Measurements from ENCODE around the gene MUC6. TPM values are rescaled to one million over a fixed set of nuclear protein-coding genes. Genes with fewer than 3 reads are reported as not detected.

MUC6 gene
- total RNA-seq, 2 donors from 2014 or later: not detected

DNA sequence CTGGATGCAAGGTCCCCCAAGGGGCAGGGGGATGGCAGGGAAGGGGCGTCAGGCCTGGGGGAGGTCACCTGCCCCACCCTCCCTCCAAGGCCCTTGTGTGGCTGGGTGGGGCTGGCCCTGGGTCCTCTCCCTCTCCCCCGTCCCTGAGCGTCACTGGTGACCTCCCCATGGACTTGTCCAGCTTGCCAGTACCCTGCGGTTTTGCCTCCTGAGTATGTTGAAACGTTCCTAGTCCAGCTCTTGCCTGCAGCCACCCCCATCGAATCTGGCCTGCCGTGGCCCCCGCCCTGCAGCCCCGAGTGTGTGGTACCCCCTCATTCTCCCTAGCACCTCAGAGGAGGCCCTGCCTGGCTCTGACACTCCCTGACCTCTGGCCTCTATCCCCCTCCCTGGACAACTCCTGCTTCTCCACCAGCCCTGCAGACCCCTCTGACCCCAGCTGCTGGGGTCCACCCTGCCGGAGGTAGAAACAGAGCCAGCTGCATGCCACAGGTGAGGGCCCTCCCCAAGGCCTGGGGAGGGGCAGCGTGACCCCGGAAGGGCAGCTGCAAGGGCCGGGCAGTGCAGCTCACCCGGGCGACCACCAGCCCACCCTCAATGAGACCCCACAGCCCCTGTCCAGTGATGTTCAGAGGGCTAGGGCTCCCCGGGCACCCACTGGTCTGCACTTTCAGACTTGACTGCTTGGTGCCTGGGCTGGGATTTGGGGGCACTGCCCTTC lies 4.1 kb upstream of the MUC6 start:
- no peak for DNase-seq
- intact Hi-C loops (cut with DNase I, micrococcal nuclease): loop anchor here in 1 of 2 donors (10.0 kb wide), 1 partner anchor 186 kb away; no protein-coding TSS in a partner anchor
- no peak for ATAC-seq

DNA sequence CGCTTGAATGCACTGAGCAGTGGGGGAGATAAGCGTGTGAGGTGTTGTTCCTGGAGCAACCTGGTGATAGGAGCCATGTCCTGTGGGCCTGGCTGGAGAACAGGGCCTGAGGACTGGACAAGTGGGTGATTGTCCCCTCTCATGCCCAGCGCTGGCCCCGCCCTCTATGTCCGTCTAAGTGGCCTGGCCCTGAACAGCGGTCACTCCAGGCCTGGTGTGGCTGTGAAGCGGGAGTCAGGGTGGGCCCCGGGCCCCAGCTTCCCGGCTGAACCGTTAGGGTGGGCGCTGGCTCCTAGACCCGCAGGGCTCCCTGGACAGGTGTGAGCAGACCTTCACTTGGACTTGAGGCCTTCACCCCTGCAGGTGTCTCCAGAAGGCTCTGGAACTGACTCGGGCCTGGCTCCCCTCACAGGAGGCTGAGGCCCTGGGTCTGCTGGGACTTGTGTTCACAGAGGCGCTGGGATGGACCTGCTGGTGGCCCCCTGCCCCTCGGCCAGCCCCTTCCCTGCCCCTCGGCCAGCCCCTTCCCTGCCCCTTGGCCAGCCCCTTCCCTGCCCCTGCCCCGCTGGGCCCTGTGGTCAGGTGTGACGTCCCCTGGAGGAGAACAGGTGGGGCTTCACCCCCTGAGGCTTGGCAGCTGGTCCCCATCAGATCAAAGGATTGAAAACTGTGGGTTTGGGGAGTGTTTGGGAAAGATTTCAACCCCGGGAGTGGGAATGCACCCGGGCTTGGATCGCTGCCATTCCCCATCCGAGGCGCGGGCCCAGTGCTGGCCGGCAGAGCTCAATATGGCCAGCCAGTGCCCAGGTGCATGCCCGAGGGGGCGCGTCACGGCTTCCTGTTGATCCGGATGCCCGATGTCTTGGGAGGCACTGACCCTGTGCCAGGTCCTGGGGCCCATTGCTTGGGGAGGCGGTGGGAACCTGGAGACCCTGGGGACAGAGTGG lies 3.2 kb upstream of the MUC6 start:
- intact Hi-C loops (cut with DNase I, micrococcal nuclease): loop anchor here in 1 of 2 donors (10.0 kb wide), 1 partner anchor 185 kb away; no protein-coding TSS in a partner anchor
- DNase-seq (no peak), ATAC-seq (no peak)

DNA sequence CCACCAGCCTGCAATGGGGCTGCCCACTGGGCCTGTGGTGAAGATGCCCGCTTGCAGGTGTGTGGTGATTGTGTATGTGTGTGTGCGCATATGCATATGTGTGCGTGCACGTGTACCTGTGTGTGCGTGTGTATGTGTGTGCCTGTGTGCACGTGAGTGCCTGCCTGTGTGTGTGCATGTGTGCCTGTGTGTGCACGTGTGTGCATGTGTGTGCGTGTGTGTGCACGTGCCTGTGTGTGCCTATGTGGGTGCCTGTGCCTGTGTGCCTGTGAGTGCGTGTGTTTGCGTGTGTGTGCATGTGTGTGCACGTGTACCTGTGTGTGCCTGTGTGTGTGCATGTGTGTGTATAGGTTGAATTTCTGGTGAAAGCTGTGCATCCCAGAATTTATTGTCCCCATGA lies 2.4 kb upstream of the MUC6 start:
- intact Hi-C loops (cut with DNase I, micrococcal nuclease): no loop called here
- no peak for ATAC-seq
- no peak for DNase-seq

DNA sequence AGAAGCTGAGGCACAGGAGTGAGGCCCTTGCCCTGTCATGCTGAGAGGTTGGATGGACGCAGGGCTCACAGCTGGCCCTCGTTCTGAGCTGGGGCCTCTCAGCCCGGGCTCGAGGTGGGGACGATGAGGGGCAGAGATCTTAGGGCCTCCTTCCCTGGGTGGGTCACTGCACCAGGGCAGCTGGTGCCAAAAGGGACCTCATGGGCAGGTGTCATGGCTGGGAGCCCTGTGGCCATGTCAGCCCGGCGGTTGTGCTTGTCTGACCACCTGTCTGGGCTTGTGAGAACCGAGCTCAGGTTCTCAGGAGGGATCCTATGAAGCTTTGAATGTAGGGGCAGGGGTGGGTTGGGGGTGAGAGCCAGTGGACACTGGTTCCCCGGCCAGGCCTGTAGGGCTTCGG lies 1.8 kb upstream of the MUC6 start:
- DNase-seq (no peak), ATAC-seq (no peak)
- intact Hi-C loops (cut with DNase I, micrococcal nuclease): no loop called here

DNA sequence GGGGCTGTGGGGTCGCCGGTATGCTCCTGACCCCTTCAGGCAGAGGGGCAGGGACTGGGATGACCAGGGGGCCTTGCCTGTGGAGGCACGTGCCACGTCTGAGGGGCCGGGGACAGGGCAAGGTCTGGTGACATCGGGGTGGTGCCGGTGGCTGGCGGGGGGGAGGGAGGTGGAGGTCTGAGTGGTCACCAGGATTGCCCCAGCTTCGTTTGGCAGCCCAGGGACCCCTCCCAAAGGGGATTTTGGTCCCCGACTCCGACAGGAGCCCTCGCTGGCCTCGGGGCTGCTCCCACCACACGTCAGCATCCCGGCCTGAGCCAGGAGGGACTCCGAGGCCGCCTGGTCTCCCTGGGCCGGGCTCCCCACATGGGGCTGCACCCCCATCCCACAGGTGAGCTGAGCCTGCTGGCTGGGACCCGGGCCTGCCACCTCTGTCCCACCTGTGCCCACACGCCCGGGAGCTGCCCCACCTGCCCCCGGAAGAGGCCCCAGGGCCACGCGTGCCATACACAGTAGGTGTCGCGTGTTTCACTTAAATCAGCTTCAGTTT lies 1.1 kb upstream of the MUC6 start:
- intact Hi-C loops (cut with DNase I, micrococcal nuclease): no loop called here
- ATAC-seq: no peak
- no peak for DNase-seq

DNA sequence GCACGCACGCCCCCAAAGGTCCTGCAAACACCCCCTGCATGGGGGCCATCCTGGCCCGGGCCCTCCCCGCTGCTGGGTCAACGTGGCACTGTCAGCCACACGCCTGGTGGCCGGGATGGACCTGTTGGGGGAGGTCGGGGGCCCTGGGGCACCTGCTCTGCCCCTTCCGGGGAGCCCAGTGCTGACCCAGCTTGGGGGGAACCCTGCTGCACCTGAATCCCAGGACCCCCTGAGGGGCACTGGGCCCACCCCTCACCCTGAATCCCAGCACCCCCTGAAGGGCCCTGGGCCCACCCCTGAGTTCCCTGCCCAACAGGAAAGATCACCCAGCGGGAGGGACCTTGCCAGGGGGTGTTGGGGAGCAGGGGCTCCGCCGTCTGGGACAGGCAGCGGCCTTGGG lies 413 bp upstream of the MUC6 start:
- intact Hi-C loops (cut with DNase I, micrococcal nuclease): no loop called here

DNA sequence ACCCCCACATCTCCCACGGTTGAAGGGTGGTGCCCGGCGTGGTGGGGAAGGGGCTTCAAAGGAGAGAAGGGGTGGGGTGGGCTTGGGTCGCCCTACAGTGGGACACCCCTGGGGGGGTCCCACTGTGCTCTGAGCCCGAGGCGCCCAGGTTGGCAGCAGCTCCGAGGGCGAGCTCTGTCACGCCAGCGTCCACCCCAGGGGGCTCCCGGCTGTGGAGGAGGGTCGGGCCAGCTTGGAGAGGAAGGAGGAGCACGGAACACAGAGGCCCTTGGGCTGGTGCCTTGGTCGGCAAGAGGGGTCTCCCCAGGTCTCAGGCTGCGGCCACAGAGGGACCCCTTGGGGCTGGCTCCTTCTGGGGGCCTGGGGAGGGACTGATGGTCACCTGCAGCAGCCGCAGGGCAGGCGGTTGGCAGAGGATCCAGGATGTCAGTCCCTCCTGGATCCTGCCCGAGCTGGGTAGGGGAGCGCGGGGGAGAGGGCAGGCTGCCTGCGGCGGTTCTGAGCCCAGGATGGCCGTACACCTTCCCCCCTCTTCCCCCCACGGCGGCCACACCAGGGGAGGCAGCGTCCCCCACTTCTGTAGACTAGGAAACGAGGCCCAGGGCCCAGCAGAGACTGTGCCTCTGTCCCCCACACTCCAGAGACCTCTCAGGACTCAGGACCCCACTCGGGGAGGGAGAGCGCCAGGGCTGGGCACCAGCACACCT lies 788 bp downstream of the MUC6 start:
- ATAC-seq (no peak), DNase-seq (no peak)
- intact Hi-C loops (cut with DNase I, micrococcal nuclease): no loop called here

More for the DNA sequence above, 413 bp upstream of the MUC6 start:
- DNase-seq: no peak
- no peak for ATAC-seq

DNA sequence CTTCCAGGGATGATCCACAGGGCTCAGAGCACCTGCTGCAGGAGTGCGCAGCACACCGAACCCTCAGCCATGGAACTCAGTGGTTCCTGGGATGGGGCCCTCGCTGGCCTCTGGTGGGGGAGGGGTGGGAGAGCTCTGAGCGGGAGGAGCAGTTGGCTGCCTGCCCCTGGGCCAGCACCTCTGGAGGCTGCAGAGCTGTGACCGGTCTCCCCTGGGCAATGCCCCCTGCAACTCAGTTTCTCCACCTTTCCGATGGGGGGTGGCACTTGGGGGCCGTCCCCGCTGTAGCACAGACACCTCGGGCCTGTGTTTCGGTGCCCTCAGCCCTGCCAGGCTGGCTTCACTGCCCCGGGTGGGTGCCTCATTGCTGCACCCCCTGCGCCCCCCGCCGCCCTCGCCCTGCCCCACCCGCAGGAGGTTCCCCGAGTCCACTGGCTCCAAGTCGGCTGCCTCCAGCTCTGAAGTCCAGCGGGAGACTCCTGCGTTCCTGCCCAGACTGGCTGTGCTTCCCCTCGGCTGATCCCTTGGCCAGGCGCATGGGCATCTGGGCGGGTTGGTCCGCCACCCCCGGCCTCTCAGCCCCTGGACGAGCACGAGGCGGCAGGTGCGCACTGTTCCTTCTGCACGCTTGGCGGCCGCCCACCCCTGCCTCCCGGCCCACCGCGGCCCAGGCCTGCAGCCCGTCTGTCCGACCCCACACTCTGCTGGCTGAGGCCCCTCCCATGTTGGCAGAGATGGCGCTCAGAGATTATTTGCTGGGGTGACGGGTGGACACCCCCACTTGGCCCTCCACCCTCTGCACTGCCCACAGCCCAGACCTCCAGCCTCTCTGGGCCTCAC lies 1.8 kb downstream of the MUC6 start:
- no peak for DNase-seq
- ATAC-seq: no peak

DNA sequence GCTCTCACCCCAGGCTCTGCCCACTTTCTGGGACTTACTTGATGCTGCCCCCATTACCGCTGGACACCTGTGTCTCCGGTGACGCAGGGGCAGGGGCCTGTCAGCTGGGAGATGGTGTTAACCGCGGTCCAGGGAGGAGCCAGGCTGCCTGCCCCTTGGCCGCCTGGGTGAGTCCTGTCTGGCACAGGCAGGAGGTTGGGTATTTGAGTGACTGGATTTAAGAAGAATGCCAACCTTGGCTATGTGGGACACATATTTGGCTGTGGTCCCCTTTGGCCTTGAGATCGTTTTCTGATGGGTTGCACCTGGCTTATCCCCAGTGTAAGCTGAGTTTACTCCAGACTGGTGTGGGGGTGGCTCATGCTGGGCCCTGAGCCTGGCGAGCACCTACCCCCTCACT lies 2.5 kb downstream of the MUC6 start:
- ATAC-seq: no peak
- DNase-seq: no peak
- intact Hi-C loops (cut with DNase I, micrococcal nuclease): no loop called here

More for the DNA sequence above, 1.8 kb downstream of the MUC6 start:
- intact Hi-C loops (cut with DNase I, micrococcal nuclease): no loop called here

DNA sequence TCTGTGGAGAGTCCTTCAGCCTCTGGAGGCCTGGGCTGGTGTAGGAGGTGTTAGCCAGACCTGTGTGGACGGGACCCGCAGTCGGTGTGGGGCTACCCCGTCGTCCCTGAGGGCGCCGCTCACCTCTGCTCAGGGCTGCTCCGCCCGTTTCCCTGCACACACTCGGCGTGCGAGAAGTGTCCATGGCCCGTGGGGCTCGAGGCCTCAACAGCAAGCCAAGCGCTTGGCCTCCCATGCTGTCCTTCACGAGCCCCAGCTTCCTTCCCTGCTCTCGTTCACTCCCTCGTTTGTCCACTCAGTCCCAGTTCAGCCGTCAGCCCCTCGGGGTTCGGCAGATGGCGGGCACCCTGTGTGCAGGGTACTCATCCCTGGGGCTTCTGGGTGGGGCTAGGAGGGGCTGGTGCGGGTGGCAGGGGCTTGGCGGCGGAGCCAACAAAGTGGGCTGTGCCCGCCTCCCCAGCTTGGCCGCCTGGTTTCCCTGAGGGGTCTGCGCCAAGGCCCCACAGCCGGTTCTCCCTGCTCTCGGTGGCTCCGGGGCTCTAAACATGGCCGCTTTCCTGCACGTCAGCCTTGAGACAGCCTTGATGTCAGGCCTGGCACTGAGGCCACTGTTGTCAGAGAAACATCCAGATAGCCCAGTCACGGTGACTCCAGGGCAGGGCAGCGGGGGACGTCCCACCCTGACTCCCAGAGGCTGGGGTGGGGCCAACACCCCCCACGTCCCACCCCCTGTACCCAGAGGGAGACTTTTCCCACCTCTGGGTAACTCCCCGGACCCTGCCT lies 3.3 kb downstream of the MUC6 start:
- intact Hi-C loops (cut with DNase I, micrococcal nuclease): no loop called here
- ATAC-seq: no peak
- no peak for DNase-seq

DNA sequence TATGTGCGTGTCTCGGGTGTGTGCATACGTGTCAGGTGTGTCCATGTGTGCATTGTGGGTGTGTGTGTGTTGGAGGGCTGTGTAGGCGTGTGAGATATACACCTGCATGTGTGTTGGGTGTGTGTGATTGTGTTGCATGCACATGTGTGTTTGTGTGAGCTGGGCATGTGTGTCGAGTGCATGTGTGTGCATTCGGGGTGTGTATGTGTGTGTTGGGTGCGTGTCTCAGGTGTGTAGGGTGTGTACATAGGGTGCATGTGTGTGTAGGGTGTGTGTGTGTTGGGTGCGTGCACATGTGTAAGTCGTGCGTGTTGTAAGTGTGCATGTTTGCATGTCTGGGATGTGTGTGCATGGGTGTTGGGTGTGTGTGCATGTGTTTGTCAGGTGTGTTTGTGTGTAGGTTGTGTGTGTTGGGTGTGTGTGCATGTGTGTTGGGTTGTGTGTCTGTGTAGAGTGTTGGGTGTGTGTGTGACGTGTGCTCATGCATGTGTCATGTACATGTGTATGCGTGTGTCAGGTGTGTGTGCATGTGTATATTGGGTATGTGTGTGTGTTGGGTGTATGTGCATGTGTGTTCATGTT lies 4.1 kb downstream of the MUC6 start:
- intact Hi-C loops (cut with DNase I, micrococcal nuclease): no loop called here
- no peak for ATAC-seq
- no peak for DNase-seq

DNA sequence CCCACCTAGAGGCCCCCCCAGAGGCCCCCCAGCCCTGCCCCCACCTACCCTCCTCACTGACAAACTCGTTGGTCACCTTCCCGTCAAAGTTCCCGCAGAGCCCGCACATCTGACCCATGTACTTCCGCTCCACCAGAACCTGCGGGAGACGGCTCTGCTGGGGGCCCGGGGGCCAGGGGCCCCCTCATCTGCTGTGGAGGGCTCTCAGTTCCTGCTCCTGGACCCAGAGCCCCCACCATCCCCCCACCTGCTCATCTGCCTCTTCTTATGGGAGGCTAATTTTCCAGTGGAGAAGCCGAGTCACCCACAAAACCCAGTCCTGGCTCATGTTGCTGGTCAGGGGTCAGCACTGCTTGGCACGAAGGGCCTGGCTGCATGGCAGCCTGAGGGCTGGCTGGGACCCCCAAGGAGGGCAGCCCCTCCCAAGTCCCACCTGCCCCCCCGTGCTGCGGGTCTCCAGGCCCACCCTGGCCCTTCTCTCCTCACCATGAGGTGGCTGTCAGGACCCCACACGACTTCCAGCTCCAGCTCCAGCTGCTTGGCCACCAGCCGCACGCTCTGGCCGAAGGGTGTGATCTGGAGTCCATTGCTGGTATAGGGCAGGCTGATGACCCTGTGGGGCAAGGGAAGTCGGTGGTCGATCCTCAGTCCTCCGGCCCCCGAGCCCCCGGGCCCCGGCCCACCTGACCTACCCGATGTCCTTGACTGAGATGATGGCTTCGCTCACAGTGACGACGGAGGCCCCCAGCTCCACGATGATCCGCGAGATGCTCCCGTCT lies 5.2 kb downstream of the MUC6 start:
- no peak for DNase-seq
- no peak for ATAC-seq
- intact Hi-C loops (cut with DNase I, micrococcal nuclease): no loop called here

DNA sequence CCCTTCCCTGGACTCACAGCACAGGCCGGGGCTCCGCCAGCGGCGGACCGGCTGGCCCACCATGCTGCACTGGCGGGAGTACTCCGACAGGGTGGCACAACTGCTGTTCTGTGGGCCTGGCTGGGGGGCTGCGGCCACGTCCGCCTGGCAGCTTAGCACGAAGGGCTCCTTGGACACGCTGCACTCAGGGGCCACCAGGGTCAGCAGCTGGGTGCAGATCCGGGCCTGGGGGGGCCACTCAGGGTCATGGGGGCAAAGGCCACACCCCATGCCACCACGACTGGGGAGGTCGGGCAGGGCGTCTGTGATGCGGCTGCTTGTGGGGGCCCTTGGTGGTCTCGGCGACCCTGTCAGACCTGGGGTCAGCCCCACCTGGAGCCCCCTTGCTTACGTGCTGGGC lies 6.0 kb downstream of the MUC6 start:
- intact Hi-C loops (cut with DNase I, micrococcal nuclease): no loop called here
- DNase-seq: no peak
- no peak for ATAC-seq

DNA sequence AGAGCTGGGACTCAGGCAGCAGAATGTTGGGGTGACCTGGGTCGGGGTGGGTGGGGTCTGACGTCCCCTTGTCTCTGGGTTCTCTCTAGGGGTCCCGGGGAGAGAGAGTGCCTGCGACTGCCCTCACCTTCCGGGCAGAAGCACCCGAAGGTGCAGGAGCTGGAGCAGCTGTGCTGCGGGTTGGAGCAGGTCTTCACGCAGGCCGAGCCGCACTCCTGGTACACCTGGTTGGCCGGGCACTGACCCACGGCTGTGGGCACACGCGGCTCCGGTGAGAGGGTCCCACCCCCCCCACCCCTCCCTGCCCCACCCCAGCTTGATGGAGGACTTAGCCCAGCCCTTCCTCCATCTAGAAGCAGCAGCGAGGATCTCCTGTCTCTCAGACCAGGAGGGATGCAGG lies 6.4 kb downstream of the MUC6 start:
- ATAC-seq: no peak
- DNase-seq: no peak
- intact Hi-C loops (cut with DNase I, micrococcal nuclease): no loop called here

DNA sequence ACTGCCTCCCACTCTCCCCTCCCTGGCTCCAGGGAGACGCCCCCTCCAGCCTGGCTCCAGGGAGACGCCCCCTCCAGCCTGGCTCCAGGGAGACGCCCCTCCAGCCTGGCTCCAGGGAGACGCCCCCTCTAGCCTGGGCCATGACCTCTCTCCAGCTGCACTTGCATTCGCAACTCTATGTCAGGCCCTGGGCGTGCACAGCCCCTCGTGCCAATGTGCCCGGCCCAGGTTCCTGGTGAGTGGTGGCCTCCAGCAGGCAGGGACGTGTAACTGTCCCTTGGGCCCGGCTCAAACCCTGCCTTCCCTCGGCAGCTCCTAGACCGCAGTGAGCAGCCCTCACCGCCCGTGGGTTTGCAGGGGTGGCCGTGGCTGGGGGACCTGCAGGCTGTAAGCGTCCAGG lies 6.9 kb downstream of the MUC6 start:
- no peak for ATAC-seq
- intact Hi-C loops (cut with DNase I, micrococcal nuclease): no loop called here
- no peak for DNase-seq

DNA sequence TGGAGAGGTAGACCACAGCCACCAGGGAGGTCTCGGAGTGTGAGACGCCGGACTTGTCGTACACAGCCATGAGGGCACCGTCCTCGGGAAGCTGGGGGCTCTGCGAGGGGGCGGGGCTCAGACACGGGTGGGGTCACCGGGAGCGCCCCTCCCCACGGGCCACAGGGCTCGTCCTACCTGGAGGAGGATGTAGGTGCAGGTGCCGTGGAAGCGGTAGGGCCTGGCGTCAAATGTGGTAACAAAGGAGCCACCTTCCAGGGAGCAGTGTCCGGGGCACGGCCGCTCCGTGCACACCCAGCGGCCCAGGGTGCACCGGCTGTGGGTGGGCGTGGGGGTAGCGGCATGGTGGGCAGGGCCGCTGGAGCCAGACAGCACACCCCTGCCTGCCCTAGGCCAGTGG lies 7.5 kb downstream of the MUC6 start:
- intact Hi-C loops (cut with DNase I, micrococcal nuclease): no loop called here
- ATAC-seq: no peak
- no peak for DNase-seq

DNA sequence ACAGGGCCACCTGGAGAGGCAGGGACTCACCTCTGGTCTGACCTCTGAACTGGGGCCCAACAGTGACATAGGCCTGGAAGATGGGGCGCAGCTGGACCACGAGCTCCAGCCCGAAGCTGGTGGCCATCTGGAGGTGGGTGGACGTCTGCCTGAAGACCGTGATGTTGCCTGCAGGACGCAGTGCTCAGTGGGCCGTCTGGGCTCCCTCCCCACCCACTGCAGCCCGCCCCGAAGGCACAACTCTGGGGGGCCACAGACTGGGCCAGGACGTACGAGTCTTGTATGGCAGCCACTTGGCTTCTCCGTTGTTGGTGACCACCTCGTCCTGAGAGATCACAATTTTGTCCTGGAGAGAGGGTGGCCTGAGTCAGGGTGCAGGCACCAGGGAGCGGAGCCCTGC lies 7.9 kb downstream of the MUC6 start:
- intact Hi-C loops (cut with DNase I, micrococcal nuclease): no loop called here
- ATAC-seq (no peak), DNase-seq (no peak)
